GM12801 (cell line): ENCODE results near the gene BBC3.

ENCODE experiments used
- CTCF ChIP-seq: IDR thresholded peaks from one replicate; pipeline ENCODE4 v1.5.1; 2011; ENCODE audit warnings: control low read depth; ENCODE audit not compliant: insufficient read length; ENCODE audit errors: extremely low read depth

BBC3 gene

GRCh38 chr19:47226426-47227351 is 4.3 kb downstream of the BBC3 start:
- TF ChIP-seq CTCF = no peak

GRCh38 chr19:47225746-47226425 is 5.1 kb downstream of the BBC3 start:
- no peak for TF ChIP-seq CTCF

GRCh38 chr19:47221890-47222289 is 9.1 kb downstream of the BBC3 start:
- no peak for TF ChIP-seq CTCF

- TF ChIP-seq CTCF = no peak
These were observed 9.7 kb downstream of the BBC3 start for GRCh38 chr19:47221080-47221841.

- TF ChIP-seq CTCF = no peak
These were observed 15.4 kb downstream of the BBC3 start for GRCh38 chr19:47215581-47215980.

GRCh38 chr19:47210689-47211316 is 20.2 kb downstream of the BBC3 start:
- peak; percentile 1 for TF ChIP-seq CTCF

GRCh38 chr19:47210180-47210490 is 20.9 kb downstream of the BBC3 start:
- TF ChIP-seq CTCF = no peak
